ENCODE measurements around the gene DOCK4. TPM values are rescaled to one million over a fixed set of nuclear protein-coding genes. Genes with fewer than 3 reads are reported as not detected.

The DOCK4 gene
- total RNA-seq, 1 donor from 2014 or later: 10.6 TPM

DNA sequence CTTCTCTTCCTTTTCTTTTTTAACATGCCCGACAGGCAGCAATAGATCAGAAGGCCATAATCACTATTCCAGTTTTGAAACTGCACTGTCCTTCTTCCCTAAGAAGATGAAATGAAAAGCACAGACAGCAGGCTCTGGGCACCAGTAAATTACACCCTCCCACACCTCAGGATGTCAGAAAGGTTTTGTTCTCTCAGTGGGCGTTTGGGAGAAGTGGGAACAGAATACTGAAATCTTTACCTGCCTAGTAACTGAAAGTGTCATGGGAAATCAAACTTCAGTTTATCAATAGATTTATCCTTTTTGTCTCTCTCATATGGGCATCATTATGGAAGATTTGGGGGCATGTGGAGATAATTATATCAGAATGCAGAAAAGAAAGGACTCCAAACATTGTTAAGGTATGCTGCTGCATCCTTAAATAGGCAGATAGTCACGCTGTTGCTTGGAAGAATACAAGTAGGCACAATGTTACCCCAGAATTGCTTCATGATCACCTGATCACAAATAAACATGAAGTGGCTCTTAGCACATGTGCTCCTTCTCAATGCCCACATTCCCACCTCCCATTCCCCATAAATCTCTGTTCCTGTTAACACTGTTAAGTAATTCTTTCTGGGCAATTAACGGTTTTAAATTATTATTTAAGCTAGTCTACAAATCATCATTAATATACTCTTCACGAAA is 113.3 kb downstream of the DOCK4 start:
- H3K4me3 ChIP-seq (ENCODE audit: low read depth, low read length): no peak overlapping the region
- no peak for DNase-seq (ENCODE audit: low read depth)
- TF ChIP-seq, protein P1, sequence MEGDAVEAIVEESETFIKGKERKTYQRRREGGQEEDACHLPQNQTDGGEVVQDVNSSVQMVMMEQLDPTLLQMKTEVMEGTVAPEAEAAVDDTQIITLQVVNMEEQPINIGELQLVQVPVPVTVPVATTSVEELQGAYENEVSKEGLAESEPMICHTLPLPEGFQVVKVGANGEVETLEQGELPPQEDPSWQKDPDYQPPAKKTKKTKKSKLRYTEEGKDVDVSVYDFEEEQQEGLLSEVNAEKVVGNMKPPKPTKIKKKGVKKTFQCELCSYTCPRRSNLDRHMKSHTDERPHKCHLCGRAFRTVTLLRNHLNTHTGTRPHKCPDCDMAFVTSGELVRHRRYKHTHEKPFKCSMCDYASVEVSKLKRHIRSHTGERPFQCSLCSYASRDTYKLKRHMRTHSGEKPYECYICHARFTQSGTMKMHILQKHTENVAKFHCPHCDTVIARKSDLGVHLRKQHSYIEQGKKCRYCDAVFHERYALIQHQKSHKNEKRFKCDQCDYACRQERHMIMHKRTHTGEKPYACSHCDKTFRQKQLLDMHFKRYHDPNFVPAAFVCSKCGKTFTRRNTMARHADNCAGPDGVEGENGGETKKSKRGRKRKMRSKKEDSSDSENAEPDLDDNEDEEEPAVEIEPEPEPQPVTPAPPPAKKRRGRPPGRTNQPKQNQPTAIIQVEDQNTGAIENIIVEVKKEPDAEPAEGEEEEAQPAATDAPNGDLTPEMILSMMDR (conservative IDR thresholded peaks at IDR 0.05; ENCODE audit: low read depth, low read length): no peak

DNA sequence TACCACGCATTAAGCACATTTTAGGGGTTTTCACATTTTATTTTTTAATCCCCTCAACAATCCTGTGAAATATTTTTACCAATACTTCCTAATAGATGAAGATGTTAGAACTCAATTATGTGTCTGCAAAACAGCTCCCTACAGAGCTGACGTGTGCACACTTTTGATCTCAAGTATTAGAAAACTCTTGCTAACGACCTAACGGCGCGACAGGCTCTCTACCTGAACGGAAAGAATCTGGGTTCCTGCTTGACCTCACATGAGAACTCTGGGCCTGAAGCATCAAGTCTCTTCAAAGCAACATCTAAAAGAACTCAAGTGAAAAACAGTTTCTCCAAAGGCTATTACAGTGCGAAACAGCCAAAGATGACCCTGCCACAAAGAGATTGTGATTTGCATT is 113.9 kb downstream of the DOCK4 start:
- H3K4me3 ChIP-seq (ENCODE audit: low read depth, low read length): no peak overlapping the region
- TF ChIP-seq, protein P1 (conservative IDR thresholded peaks at IDR 0.05; ENCODE audit: low read depth, low read length): no peak
- no peak for DNase-seq (ENCODE audit: low read depth)

DNA sequence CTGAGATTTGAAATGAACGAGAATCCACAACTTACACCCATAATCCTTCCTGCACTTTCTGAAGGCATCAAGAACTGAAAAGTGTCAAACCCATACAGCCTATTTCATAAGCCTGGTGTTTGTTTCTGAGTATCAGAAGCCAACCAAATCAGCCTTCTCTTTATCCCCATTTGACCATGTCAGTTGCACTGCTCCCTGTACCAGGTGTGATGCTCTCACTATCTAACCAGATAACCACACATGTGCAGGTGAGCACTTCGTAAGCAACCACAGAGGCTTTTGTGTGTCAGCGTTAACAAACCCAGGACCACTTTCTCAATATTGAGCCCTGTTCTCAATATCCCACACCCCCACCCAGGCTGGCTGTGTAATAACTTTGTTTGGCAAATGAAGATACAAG is 114.4 kb downstream of the DOCK4 start:
- TF ChIP-seq, protein P1 (conservative IDR thresholded peaks at IDR 0.05; ENCODE audit: low read depth, low read length): no peak
- no peak overlapping the region for H3K4me3 ChIP-seq (ENCODE audit: low read depth, low read length)
- no peak for DNase-seq (ENCODE audit: low read depth)

DNA sequence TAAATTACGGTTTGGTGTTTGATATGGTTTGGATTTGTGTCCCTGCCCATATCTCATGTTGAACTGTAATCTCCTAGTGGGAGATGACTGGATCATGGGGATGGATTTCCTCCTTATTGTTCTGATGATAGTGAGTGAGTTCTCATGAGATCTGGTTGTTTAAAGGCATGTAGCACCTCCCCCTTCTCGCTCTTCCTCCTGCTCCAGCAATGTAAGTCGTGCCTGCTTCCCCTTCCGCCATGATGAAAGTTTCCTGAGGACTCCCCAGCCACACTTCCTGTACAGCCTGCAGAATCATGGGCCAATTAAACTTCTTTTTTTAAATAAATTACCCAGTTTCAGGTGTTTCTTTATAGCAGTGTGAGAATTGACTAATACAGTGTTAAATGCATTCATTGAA is 116.6 kb downstream of the DOCK4 start:
- TF ChIP-seq, protein P1 (conservative IDR thresholded peaks at IDR 0.05; ENCODE audit: low read depth, low read length): no peak
- H3K4me3 ChIP-seq (ENCODE audit: low read depth, low read length): no peak overlapping the region
- DNase-seq (ENCODE audit: low read depth): no peak

DNA sequence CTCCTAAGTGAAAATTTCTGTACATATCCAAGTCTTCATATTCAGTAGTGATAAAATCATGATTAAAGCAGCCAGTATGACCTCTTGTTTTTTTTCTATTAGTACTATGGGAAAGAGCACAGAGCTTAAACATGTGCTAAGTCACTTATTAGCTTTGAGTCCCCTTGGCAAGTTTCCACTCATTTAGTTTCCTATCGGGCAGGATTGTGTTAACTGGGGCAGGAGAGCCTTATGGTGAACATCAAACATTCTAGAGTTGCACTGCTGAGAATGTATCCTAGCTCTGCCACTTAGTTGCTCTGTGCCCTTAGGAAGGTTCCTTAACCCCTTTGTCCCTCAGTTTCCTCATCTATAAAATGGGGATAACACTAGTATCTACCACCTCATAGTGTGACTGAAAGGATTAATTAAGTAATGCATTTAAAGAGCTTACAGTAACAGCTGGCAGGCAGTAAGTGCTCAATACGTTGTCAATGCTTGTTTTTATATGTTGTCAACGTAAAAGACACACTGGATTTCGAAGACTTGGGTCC is 117.6 kb downstream of the DOCK4 start:
- H3K4me3 ChIP-seq (ENCODE audit: low read depth, low read length): no peak overlapping the region
- TF ChIP-seq, protein P1 (conservative IDR thresholded peaks at IDR 0.05; ENCODE audit: low read depth, low read length): no peak
- DNase-seq (ENCODE audit: low read depth): no peak

DNA sequence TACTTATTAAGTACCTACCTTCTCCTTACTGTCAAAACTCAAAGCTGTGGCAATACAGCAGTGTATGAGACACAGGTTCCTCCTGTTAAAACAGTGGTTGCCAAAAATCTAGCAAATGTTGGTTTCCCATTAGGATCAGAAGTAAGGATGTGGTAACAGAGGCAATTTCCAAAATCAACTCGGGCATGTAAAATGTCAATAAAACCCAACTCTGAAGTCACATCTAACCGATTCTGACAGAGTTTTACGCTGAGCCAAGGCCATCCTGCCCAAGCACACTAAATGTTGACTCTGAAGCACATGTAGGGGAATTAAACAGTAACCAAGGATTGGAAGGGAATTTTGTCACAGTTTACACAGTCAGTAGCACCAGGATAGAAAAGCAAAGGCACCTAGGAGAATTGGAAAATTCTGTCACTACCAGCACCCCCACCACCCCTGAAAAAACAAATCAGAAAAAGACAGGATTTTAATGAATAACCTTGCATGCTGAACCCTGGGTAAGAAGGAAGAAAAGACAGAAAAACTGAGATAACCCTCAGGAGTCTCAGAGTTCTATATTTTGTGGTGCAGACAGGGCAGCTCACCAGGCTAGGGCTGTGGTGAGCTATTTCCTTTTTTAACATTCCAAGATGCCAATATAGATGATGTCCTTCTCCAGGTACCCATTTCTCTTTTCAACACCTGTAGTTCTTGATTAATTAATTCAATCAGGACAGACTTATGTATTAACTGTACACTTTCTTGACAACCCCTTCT is 119.5 kb downstream of the DOCK4 start:
- no peak overlapping the region for H3K4me3 ChIP-seq (ENCODE audit: low read depth, low read length)
- peak; percentile 30 for DNase-seq (ENCODE audit: low read depth)

More for the DNA sequence above, 119.5 kb downstream of the DOCK4 start:
- TF ChIP-seq, protein P1 (conservative IDR thresholded peaks at IDR 0.05; ENCODE audit: low read depth, low read length): no peak
